Effector CD8-positive, alpha-beta T cell (primary cell): ENCODE measurements around the gene ANAPC2.

Experiments
- DNase-seq: peaks from one replicate; lab custom pipeline; 2025; lab: John Stamatoyannopoulos, UW

Gene ANAPC2

GRCh38 chr9:137175345-137175961 is 12.9 kb downstream of the ANAPC2 start:
- DNase-seq = no peak

- DNase-seq = no peak
Observed at GRCh38 chr9:137174722-137175293, 13.6 kb downstream of the ANAPC2 start.

GRCh38 chr9:137173796-137174664 is 14.3 kb downstream of the ANAPC2 start:
- DNase-seq = no peak

GRCh38 chr9:137172901-137173795 is 15.2 kb downstream of the ANAPC2 start:
- no peak for DNase-seq

DNA sequence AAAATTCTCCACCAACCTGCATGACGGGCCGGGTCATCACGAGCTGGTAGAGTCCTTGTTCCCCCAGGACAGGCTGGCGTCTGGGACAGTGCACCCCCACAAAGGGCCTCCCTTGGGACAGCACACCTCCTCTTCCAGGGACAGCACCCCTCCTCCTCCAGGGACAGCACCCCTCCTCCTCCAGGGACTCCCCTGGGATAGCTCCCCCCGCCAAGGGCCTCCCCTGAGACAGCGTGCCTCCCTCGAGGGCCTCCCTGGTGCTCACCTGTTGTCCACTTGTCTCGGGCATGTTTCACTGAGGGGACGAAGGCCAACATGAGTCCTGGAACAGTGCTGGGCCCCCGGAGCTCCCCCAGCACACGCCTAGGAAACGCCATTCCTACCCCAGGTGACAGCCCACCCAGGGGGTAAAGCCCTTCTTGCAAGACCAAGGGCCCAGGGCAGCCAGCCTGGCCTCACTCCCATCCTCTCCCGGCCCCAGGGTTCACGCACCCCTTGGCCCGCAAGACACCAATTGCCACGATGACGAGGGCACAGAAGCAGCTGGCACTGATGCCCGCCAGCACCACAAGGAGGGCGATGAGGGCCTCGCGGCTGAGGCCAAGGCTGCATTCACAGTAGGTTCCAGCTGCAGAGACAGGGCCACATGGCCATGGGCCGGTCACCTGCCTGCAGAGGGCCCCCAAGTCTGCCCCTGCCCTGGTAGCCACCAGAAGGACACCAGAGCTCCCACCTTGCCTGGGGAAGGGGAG is 17.0 kb downstream of the ANAPC2 start:
- no peak for DNase-seq

- DNase-seq = no peak
Observed at GRCh38 chr9:137170486-137171148, 17.7 kb downstream of the ANAPC2 start.

DNA sequence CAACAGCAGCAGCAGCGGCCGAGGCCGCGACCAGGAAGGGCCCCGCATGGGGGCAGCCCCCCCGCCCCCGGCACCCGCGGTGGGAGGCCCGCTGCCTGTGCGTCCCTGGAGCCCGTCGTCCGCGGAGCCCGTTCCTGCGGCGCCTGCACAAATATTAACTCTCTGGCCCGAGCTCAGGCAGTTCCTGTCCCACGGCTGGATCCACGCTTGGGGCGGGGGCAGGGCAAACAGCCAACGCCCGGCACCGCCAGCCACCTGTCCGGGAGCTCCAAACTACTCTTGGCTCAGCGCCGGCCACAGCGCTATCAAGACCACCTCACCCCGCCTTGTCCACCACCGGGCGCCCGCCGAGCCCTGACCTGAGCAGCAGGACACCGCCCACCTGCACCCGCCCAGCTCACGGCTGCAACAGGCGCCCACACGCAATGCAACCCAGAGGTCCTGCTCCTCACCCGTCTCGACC is 18.4 kb downstream of the ANAPC2 start, which contains the start of gene LRRC26:
TSS of gene LRRC26 (minus strand) at position 156 of the 463 bp plus-strand sequence. CDS start at position 48, 108 bp downstream.
- DNase-seq = no peak

DNA sequence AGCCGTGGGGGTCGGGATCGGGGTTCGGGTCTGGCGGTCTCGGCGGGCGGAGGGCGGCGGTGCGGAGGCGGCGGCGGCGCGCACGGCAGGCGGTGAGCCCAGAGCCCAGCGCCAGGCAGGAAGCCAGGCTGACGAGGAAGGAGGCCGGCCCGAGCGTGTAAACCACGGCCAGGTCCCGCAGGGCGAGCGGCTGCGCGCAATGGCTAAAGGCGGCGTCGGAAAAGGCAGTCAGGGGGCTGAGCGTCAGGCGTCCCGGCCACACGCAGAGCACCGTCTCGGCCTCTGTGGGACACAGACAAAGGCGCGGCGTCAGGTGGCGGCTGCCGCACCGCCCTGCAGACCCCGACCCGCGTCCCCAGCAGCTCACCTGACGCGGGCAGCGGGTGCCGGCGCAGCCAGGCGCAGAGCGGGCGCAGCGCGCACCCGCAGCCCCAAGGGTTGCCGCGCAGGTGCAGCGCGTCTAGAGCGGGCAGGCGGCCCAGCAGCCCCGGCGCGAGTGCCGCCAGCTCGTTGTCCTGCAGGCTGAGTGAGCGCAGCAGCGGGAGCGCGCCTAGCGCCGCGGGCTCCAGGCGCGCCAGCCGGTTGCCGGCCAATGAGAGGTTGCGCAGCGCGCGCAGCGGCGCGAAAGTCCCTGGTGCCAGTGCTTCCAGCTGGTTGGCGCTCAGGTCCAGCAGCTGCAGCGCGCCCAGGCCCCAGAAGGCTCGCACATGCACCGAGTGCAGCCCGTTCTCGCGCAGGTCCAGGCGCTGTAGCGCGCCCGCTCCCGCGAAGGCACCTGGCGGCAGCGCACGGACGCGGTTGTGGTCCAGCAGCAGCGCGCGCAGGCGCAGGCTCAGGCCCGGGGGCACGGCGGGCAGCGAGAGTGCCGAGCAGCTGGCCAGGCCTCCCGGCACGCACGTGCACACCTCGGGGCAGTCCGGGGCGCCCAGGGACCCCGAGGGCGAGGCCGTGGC is 19.2 kb downstream of the ANAPC2 start:
- DNase-seq = no peak

DNA sequence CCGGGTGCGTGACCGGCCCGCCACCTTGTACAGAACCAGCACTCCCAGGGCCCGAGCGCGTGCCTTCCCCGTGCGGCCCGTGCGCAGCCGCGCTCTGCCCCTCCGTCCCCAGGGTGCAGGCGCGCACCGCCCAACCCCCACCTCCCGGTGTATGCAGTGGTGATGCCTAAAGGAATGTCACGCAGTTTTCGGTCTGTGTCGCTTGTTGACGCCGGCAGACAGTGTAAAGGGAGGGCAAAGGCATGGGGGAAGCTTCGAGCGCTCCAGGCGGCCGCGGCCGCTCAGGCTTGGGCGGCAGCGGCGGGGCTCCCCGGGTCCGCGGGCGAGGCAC is 19.8 kb downstream of the ANAPC2 start:
- DNase-seq = no peak

DNA sequence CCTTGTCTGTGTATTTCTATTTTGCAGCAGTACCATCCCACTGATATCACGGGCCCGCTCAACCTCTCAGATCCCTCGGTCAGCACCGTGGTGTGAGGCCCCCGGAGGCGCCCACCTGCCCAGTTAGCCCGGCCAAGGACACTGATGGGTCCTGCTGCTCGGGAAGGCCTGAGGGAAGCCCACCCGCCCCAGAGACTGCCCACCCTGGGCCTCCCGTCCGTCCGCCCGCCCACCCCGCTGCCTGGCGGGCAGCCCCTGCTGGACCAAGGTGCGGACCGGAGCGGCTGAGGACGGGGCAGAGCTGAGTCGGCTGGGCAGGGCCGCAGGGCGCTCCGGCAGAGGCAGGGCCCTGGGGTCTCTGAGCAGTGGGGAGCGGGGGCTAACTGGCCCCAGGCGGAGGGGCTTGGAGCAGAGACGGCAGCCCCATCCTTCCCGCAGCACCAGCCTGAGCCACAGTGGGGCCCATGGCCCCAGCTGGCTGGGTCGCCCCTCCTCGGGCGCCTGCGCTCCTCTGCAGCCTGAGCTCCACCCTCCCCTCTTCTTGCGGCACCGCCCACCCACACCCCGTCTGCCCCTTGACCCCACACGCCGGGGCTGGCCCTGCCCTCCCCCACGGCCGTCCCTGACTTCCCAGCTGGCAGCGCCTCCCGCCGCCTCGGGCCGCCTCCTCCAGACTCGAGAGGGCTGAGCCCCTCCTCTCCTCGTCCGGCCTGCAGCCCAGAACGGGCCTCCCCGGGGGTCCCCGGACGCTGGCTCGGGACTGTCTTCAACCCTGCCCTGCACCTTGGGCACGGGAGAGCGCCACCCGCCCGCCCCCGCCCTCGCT is 20.4 kb downstream of the ANAPC2 start:
- no peak for DNase-seq

DNA sequence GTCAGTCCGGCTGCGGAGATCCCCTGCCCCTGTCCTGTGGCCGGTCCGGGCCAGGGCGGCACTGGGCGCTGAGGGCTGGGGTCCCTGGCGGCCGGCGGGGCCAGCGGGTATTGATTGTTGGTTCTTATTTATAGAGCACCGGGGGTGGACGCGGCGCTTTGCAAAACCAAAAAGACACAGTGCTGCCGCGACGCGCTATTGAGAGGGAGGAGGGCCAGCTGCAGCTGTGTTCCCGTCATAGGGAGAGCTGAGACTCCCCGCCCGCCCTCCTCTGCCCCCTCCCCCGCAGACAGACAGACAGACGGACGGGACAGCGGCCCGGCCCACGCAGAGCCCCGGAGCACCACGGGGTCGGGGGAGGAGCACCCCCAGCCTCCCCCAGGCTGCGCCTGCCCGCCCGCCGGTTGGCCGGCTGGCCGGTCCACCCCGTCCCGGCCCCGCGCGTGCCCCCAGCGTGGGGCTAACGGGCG is 21.0 kb downstream of the ANAPC2 start:
- DNase-seq = no peak

- DNase-seq = no peak
Observed at GRCh38 chr9:137166380-137167229, 21.8 kb downstream of the ANAPC2 start.

GRCh38 chr9:137165250-137165836 is 23.0 kb downstream of the ANAPC2 start:
- DNase-seq = no peak

GRCh38 chr9:137164370-137165249 is 23.8 kb downstream of the ANAPC2 start:
- no peak for DNase-seq

DNA sequence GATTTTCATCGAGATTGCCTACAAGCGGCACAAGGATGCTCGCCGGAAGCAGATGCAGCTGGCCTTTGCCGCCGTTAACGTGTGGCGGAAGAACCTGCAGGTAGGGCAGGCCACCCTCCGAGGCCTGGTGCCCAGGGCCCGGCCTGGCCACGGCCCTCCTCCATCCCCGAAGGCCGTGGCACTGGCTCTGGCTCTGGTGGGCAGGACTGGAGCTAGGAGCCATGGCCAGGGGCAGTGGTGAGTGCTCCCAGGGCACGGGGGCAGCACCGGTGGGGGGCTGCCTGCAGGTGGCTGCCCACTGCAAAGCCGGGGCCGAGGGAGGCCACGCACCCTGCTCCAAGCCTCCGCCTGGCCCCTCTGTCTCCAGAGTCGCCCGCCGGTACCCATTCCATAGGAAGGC is 24.6 kb downstream of the ANAPC2 start:
- DNase-seq = no peak

DNA sequence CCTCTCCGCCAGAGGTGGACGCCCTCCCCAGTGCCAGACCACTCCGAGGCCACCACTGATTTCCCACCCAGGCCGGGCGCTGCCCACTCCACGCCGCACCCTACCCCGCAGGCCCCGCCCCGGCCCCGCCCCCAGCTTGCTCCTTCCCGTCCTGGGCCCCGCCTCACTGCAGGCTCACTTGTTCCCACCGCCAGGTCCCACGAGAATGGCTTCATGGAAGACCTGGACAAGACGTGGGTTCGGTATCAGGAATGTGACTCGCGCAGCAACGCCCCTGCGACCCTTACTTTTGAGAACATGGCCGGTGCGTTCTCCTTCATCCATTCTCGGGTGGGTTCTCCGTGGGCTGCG is 25.0 kb downstream of the ANAPC2 start:
- DNase-seq = no peak
